ENCODE results near the gene RGS13.

The RGS13 gene, protein sequence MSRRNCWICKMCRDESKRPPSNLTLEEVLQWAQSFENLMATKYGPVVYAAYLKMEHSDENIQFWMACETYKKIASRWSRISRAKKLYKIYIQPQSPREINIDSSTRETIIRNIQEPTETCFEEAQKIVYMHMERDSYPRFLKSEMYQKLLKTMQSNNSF

DNA sequence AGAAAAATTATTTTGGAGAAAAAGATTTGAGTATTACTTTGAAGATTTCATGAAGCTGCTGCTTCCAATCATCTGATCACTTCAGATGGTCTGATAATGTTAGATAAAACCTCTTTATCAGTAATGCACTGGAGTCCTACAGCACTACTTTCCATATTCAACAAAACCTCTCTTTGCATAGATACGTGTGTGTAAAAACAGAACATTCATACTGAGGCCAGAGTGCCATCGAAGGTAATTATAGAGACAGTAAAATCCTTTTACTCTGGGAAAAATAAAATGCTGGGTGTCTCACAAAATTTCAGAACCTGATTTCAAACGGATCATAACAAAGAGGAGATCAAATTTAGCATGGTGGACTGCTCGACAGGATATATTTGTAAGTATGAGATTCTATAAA lies at the start of gene RGS13:
Gene RGS13, plus strand, starts transcription at position 209 of the 400 bp plus-strand sequence. CDS start 8,188 bp downstream, outside the sequence.
- DNase-seq, result no peak

DNA sequence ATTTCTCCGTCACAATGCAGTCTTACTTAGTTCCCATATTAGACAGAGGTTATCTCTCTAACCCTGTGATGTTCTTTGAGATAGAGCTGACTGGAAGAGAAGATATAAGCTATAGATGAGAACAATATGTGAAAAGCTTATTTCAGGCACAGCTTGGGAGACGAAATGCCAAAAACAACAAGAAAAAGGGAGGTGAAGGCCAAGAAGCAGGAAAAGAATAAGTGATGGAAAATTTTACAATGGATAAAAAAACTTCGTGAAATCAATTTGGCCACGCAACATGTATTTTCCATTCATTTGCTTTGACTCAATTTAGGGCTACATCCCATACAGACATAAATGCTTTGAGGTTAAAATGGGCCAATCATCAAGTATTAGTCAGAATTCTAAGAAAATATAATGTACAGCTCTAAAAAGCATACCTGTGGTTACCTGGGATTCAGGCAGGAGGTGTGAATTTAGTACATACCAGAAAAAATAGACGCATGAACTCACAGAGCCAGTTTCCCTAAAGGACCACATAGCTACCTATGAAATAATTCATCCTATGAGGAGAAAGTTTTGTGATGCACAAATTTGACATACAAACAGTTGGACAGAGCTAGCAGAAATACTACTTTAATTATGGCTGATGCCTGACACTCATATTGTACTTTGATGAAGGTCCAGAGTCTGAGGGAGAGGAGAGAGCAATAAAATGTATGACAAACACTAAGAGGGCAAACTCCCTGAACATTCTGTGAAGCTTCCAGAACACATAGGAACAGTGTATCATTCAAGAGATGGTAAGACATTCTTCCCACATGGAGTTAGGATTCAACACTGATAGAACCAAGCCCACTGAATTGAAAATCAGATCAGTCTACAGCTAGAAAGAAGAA lies 48.3 kb upstream of the RGS13 start:
- DNase-seq, result no peak

DNA sequence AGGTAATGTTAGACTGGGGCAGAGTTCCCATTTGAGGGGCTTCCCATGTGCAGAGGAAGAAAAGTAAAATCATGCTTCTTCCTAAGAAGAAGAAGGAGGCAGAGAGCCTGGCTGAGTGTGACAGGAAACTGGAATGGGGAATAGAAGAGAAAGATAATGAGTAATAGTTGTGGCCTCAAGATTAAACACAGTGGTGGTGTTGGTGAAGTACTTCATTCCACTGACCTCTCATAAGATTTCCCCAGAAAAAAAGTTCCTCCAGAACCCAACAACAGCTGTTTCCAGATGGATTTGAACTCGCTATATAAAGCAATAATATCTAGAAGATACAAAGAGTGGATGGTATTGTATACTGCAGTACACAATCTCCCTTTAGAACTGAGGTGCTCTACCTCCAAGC lies 47.4 kb upstream of the RGS13 start:
- DNase-seq, result no peak

DNA sequence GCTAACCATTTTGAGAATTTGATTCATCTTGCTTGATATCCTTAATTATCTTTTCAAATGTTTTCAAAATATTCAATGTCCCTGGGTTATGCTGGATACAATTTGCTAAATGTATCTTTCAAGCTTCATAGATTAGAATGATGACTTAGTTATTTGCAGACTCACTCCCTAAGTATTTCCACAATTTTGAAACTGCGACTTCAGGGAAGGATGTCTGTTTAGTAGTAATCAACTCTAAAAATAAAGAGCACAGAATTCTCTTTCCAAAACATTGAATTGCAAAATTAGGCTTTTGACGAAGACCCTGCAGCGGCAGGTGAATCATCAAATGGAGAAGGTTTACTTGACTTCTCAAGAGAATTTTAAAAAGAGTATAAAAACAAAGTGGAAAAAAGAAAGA lies 46.1 kb upstream of the RGS13 start:
- DNase-seq, result no peak

DNA sequence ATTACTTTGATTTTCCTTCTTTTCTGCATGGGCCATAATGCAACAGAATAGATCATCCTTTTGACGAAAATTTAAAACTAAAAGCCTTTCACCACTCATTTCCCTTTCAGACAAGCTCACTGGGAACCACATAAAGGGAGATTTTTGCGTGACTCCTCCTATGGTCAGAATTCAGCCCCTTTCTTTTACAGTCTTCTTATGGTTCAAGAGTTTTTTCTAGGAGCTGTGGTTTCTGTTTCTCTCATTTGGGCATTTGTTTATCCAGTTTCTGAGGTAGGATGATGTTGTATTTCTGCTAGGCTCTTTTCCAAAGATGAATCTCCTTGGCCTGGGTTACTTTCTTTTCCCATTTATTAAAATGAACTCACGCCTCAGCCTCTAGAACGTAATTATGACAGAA lies 43.4 kb upstream of the RGS13 start:
- no peak for DNase-seq

DNA sequence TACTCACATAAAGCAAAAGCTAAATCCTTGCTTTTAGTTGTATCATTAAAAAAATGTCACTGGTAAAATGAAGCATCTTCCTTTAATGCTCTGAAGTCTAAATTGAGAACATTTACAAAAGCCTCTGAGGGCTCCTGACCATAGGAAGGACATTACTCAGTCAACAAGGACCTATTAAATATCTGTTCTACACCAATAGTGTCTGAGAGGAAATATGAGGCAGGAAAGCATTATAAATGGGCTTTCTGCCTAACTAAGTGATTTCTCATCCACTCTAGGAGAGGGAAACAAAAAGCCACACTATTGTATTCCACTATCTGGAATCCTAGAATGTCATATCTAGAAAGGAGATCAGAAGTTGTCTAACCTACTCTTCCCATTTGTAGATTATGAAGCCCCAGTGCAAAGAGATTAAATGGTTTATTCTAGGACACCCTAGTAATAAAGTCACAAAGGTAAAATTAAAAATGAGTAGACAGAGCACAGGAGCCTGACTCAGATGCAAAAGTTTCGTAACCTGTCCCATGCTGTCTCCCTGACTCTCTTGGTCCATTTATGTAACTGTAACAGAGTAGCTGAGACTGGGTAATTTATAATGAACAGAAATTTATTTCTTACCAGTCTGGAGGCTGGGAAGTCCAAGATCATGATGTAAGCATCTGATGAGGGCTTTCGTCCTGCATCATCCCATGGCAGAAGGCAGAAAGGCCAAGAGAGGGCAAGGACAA lies 42.8 kb upstream of the RGS13 start:
- DNase-seq, result no peak

DNA sequence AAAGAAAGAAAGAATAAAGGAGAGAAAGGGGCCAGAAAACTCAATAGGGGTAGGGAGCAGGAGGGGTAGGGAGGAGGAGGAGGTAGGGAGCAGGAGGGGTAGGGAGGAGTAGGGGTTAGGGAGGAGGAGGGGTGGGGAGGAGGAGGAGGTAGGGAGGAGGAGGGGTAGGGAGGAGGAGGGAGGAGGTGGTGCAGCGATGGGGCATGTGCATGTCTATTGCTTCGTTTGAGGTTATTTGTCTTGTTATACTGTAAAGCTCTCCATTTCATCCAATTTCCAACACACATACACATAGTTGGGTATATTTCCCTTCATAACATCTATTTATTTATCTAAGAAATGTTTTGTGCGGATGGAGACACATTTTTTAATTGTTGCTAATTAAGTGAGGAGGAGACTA lies 40.6 kb upstream of the RGS13 start:
- no peak for DNase-seq

DNA sequence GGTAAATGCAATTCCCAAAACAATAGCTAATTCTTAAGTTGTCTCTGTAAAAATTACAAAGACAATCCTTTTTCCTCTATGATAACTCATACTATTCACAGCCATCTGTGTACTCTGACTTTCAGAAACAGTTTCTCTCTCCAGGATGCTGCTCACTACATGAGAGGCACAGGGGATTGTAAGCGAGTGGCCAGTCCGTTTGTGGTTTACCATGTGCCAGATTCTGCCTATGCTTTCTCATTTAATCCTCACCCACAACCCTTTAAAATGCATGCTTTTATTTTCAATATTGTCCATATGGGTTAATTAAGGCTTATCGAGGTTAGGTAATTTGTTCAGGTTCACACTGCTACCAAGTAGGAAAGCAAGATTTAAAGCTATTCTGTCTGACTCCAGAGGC lies 37.4 kb upstream of the RGS13 start:
- DNase-seq, result no peak

DNA sequence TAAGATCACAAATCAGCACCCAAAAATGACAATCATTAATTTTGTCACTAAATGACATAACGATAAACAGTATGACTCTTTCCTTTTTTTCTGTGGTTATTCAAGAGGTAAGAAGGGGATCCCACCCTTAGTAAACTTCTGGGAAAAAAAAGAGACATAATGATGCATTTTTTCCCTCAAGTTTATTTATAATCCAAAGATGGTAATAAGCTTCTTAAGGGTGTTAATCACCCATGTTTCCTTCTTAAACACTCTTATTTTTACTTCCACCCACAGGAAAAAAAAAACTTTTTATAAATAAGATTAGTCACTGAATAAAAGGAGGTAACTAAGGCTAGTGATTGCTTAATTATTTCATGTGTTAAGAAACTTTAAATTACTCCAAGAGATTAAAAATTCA lies 35.7 kb upstream of the RGS13 start:
- no peak for DNase-seq

DNA sequence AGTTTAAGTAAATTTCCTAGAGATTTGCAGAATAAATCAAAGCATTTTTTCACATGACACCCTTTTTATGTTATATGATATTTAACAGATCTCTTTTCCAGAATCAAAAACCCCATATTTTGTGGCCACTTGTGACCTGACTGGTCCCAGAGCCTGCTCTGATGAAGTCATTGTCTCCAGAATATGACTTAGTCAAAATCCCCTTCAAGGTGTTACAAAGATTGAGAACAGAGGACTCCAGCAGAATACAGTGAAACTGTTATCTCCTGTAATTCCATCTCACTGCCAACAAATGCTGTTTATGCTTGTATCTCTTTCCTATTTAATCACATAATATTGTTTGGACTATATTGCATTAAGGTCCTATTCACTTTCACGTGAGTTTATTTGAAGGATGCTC lies 34.8 kb upstream of the RGS13 start:
- DNase-seq, result no peak

DNA sequence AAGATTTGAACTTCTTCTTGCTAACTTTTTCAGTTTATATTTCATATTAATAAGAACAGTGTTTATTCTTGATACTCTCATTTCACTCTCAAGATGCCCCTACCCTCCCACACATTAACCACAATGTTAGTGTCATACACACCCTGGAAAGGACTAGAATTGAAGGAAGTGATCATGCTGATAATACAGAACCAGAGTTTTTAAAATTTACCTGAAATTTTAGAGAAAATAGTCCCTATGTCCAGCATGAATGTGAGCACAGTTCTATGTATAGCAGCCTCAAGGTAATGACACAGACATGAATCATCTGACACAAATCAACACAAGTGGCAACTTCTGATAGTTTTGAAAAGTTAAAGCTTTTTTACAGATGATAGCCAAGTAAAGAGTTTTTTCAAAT lies 34.4 kb upstream of the RGS13 start:
- DNase-seq, result no peak

DNA sequence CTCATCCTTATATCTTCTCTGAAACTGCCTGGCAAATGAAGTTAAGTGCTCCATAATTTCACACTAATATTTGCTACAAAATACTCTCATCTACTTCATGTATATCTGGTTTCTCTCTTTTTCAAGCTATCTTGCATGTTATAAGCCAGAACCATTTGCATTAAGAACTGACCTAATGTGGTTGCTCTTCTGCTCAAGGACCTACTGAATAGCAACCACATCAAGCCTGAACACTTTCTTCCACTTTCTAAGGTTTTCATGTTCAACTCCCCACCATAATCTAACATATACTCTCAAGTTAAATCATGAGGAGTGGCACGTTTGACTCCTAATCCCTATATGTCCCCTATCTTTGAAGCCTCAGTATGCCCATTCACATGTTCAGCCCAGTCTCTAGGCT lies 33.2 kb upstream of the RGS13 start:
- no peak for DNase-seq

DNA sequence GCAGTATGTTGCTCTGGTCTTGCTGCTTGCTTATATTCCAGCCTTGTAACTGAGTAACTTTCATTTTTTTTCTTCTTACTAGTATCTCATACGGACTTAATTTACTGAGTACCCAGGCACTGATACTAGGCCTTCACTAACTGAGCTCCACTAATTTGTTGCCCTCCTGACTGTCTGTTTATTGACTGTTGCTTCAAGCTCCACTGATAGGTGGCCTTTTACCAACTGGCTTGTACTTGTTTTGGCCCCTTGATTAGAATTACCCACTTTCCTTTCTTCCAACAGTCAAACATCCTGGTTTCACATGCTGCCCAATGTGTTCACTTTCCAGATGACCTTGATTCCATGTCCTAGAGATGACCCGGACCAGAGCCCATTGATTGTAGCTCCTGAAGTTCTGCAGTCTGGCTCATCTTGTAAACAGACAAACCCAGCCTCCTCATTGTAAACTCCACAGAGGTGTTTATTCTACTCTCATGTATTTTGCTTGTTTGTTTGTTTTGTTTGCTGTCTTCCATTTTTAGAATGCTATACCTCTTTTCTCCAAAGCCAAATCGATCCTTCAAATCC lies 32.6 kb upstream of the RGS13 start:
- DNase-seq, result no peak

DNA sequence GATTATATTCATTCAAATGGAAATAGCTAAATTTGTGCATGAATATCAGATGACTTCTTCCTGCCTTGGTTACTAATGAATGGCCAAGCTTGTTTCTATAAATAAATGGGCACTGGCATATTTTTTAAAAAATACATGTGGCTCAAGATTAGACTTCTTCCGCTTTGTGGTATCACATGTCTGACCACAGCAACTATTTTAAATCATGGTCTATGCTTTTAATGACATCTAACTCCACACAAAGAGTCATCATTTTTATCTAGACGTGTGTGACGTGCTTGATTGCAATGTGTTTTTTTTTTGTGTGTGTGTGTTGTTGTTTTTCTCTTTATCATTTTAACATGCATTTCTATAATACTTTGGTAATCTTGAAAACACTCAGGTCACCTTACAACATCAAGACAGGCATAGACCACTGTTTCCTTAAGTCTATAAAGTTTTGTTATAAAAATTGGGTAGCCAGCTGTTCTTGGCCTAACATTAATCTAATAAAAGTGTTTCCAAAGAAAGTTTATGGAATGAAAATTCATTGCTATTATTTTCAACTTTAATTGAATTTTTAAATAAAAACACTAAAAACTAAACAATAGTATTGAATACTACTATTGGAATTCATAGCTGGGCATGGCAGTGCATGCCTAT lies 30.8 kb upstream of the RGS13 start:
- DNase-seq, result no peak

DNA sequence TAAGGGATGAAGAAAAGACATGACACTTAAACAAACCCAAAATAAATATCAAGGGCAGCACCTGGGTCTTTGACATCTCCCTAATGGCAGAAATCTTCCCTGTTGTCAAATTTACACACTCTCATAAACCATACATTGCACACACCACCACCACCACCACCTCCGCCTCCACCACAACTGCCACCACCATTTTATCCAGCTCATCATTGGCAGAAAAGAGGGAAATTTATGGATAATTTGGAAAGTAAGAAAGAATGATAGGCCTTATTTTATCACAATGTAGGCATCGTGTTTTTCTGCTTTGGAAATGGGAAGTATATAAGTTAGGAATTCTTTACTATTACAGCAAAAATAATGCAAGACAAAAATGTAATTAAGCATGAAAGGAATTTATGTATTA lies 27.3 kb upstream of the RGS13 start:
- DNase-seq, result no peak

DNA sequence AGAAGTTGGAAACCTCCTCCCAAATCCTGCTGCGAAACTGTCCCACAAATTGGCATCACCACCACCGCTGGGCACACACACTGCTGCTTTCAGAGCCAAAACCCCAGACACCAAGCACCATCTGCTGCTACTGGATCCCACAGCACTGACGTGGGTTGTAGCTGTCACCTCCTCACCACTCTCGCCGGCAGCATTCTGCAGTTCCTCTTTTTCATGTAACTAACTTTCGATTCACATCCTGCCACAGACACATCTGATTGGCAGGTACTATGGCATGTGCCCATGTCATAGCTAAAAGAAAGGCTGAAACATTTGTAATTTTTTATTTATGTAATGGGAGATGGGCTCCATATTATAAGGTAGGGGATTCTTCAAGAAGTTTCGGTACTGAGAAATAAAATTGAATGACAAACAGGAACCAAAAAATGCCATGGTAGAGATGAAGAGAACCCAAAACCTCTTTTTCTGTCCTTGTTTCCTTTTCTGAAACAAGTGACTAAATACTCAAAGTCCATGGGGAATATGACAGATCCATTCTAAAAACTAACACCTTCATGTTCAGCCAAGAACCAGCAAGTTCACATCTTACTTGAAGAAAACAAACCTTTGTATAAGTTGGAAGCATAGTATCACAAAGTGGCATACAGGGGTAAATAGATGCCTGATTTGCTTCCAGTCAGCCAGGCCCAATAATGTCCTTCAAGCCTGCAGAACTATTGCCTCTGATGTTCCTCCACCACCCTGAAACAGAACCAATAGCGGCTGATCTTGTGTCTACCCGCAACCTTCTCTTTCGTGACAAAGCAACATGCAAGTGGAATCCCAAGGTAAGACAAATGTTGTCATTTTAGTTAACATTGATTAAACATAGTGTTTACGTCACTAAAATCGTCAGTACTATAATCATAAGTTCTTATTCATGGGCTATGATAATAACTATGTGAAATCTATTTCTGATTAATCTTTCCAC lies 26.6 kb upstream of the RGS13 start:
- no peak for DNase-seq

DNA sequence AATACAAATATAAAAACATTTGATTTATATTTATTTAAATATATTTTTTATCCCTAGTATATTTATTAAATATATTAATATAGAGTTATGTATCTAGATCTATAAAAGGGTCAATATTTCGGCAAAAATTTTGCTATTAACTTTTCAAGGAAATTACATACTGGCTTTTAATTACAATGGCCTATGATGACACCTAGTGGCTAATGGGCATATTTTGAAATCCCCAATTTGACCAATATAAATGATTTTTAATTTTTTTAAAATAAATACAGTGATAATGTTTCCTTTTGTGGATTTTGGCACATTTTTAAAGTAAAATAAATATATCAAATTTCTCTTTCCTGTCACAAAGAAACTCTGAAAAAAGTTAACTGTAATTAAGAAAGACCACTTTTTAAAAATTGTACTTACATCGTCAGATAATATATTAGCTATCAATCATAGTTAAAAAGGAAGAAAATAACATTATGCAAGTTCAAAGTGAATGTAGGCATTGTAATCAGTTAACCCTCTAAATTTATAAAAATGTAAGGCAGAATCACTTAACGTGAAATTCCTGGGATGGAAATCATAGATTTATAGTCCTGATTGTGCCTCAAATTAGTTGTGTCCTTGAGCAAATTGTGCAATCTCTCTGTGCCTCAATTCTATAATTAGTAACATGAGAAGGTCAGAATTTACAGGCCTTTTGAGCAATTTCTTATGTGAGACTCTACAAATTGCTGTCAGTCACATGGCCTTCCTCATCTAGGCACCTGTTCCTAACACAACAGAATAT lies 25.6 kb upstream of the RGS13 start:
- DNase-seq, result no peak

DNA sequence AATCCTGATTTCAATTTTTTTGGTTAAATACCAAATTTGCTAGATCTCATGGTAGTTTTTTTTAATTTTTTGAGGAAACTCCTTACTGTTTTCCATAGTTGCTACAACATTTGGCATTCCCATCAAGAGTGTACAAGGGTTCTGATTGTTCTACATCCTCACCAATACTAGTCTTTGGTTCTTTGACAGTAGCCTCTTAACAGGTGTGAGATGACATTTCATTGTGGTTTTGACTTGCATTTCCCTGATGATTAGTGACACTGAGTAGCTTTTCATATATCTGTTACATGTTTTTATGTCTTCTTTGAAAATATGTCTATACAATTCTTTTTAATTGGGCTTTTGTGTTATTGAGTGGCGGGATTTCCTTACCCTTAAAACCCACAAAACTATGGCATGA lies 20.9 kb upstream of the RGS13 start:
- DNase-seq, result no peak

DNA sequence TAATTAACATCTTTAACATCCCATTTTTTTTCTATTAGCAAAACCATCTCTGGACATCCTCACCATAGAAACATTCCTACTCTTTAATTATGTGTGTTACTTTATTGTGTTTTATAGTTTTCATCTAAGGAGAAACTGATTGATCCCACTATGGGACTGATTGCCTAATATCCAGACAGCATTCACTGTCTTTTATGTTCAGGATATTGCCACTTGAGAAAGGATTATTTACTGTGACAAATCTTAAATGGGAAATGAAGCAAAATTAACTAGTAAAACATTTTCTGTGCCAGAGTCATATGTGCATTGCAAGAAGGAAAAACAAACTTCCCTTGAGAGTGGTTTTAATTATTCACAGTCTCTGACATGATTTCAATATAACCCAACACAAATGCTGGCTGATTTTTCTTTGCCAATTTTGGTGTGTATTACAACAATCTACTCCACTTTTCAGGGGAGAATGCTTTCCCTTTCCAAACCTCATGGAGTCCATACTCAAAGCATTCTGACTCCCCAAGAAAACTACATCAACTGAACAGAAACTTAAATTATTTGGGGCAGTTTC lies 15.8 kb upstream of the RGS13 start:
- DNase-seq, result no peak

DNA sequence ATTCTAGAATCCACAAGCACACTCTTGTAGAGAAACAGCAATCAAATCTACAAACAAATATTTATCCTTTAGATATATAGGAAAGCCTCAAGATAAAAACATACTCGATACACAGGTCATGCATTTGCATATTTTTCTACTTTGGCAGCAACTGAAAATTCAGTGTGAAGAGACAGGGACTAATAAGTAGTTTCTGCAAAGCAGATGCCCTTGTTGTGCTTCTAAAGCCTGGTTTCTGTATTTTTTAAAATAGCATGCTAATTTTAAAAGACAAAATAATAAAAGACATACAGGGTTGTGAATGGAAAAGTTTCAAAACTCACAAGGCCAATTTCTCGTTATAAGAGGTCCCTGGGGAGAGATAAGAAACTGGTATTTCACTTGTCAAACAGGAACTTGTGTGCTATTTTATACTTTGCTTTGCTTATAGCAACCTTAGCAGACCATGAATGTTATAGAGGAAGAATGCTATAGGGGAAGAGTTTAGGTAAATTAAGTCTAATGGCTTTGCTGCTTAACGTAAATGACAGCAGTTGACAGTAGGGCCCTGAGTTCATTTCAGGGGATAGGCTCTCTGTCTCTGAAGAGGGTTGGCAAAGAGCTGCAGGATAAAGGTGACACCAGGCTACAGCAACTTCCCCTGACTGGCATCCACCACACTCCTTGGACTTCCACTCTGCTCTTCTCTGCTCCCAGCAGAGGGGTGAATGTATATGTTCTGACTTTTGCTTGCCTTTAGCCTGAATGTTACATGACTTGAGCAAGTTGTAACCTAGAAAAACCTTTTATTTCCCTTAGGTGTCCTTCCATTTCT lies 9.4 kb upstream of the RGS13 start:
- DNase-seq, result no peak
